Measurements from ENCODE around the gene NOTO.

DNA sequence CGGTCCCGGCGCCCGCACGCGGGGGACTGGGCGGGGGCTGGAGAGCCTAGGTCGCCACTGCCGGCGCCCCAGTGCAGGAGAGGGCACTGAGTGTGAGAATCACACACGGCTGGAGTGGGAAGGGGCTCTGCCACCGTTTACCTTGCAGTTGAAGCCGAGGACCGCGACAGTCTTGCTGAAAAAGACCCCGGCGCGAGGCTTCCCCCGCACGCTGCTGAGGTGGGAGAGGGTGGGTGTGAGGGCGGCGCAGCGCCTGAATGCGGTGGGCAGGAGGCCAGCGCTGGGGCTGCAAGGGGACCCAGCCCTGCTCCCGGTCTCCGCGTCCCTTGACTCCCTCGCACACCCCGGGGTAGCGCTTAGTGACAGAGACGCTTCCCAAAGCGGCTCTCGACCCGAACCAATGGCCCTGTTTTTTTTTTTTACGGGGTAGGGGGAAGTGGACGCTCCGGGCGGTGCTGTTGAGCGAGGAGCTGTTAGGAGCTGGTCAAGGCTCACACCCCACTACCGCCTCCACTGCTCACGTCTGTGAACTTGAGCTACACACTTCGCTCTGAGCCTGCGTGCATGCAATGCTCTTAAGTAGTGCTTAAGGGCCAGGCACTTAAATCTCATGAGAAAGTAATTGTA is 794 bp downstream of the NOTO start:
- no peak for TF ChIP-seq GATA3 (IDR thresholded peaks at IDR 0.05; ENCODE audit: low read depth, low read length)
- TF ChIP-seq GATA2 (IDR thresholded peaks at IDR 0.05; ENCODE audit: low read depth, low read length), result no peak

All from SH-SY5Y (cell line).